Adipose tissue (tissue), 3 donors: ENCODE results near the gene HNRNPA1. TPM values are rescaled to one million over a fixed set of nuclear protein-coding genes. Genes with fewer than 3 reads are reported as not detected.
"Not testable (repeated sequence)": the region's sequence is repeated elsewhere in the genome, so short reads cannot be mapped to it uniquely, and the experiment has no call there.

ENCODE experiments used
- H3K27ac ChIP-seq: one replicate; pipeline ENCODE4 v1.5.1; 2013; ENCODE audit warnings: low read depth, low read length
- WGBS, 3 donors: extraction: QIAGEN DNeasy Blood & Tissue Kit; methylation state at CpG; one replicate each; pipeline ENCODE4 v1.1.7; 2013; 5-methylcytosine and 5-hydroxymethylcytosine counted together
- polyA plus RNA-seq, 3 donors: library from polyadenylated mRNA; stranded (reverse); fragments of 200-250 nt; gene quantifications; one replicate each; pipeline ENCODE4 v1.2.3, GENCODE V29; 2013
- donor health status: healthy with polysubstance abuse.
- donor health status: Bipolar disorder and iron deficiency.
- donor health status: healthy.

HNRNPA1 gene
- polyA plus RNA-seq, 3 donors: 617 to 1,512 (median 1,057) TPM

DNA sequence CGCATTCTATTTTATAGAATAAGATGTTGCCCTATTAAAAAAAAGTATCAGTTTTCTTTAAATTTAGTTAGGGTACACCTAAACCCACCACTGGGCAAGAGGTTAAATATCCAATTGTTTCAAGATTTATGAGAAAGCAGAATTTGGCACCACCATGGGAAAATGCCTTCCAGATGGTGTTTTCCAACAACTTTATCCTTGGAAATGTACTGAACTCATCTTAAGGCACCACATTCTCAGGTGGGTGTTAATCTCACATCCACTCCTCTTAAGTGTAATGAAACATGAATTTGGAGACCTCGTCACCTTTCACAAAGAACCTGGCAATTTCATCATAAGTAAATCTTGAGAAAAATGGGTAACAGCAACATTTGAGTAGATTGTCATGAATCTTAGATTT lies 13.7 kb upstream of the HNRNPA1 start:
- no peak overlapping the region for H3K27ac ChIP-seq
- WGBS, 3 donors: 97 to 100% (median 100%) methylated on average over 2 of the region's 2 CpGs

DNA sequence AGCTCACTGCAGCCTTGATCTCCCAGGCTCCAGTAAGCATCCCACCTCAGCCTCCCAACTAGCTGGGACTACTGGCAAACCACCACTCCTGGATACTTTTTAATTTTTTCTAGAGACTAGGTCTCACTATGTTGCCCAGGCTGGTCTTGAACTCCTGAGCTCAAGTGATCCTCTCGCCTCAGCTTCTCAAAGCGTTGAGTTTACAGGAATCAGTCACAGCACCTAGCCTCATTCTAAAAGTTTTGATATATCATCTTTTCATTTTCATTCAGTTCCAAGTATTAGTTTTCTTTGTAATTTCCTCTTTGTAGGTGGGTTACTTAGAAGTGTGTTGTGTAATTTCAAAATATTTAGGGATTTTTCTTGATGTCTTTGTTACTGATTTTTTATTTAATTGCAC lies 10.2 kb upstream of the HNRNPA1 start:
- WGBS, 3 donors: 89 to 96% (median 95%) methylated on average over 2 of the region's 2 CpGs
- H3K27ac ChIP-seq: no peak overlapping the region

DNA sequence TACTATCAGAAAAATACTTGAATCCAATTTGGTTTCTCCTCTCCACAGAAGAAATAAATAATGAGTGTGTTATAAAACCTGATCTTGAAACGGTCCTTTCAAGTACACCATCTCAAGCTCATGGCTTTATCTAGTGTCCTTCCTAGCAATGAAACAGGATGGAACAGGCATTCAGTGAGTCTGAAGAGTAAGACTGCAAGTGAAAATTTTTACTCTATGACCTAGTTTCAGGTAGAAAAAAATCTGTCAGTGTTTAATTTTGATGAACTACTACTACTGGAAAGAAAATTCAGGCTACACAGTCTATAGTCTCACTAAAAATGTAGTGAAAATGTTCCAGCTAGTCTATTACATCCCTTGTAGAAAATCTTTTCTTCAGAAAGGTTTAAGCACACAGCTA lies 8.3 kb upstream of the HNRNPA1 start:
- 73 to 79% (median 76%) methylated on average over 1 of the region's 1 CpG for WGBS, 3 donors

DNA sequence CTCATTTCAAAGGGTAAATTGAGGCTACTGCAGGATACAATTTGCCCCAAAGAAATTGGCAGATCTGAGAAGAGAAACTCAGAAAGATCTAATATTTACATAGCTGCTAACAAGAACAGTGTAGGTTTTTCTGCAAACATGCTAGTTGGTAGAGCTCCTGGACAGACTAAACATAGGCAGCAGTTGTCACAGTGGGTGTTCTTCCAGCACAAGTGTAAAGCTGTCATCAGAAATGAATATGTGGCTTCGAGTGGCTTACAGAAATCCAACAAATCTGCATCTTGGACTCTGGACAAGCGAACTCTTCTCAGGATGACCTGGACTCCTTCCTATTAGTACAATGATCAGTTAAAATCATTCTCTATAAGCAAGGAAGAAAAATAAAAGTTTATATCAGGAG lies 6.5 kb upstream of the HNRNPA1 start:
- WGBS, 3 donors: 47 to 88% (median 86%) methylated on average over 2 of the region's 2 CpGs
- no peak overlapping the region for H3K27ac ChIP-seq

More for the DNA sequence above, 8.3 kb upstream of the HNRNPA1 start:
- no peak overlapping the region for H3K27ac ChIP-seq

DNA sequence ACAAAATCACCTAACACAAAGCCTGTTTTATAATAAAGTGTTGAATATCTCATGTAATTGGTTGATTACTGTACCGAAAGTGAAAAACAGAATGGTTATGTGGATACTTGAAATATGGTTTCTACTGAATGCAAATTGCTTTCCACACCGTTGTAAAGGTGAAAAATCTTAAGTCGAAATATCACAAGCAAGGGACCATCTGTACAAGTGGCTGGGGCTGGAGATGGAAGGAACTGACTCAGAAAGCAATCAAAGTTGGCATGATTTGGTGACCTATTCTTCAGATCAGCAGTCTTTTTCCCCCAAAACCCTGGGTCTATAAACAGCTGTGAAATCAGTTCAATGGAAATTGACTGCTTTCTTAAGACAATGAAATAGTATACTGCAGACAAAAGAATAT lies 4.2 kb upstream of the HNRNPA1 start:
- no peak overlapping the region for H3K27ac ChIP-seq
- 89 to 92% (median 90%) methylated on average over 3 of the region's 3 CpGs for WGBS, 3 donors

DNA sequence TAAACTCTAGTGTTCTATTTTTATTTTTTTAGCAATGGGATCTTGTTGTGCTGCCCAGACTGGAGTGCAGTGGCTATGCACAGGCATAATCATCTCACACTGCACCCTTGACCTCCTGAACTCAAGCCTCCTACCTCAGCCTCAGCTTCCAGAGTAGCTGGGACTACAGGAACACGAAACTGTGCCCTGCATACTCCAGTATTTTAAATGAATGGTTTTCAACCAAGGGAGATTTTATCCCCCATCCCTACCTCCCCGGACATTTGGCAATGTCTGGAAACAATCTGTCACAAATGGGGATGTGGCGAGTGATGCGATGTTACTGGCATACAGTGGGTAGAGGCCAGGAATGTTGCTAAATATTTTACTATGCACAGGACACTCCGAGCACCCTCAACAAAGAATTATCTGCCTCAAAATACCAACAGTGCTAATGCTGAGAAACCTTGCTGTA lies 2.7 kb upstream of the HNRNPA1 start:
- no peak overlapping the region for H3K27ac ChIP-seq
- WGBS, 3 donors: 27 to 53% (median 42%) methylated on average over 5 of the region's 5 CpGs

DNA sequence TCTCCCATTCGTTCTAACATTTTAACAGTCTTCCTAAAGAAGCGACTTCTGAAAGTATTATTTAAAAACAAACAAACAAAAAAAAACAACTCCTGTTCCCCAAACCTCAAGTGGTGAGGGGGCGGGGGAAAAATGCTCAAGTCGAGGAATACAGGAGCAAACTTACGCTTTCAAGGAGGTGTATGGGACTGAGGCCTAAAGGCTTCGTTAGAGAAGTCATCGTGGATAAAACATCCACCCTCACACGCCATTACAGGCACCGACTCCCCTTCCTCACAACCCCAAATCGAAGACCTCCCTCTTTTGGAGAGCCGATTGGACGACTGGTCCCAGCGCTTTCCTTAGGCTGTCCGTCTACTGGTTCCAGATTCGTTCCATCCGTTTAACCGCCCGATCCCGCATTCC lies 1.3 kb upstream of the HNRNPA1 start:
- peak overlapping the region; percentile 70 for H3K27ac ChIP-seq
- 0 to 1% (median 1%) methylated on average over 19 of the region's 19 CpGs for WGBS, 3 donors

DNA sequence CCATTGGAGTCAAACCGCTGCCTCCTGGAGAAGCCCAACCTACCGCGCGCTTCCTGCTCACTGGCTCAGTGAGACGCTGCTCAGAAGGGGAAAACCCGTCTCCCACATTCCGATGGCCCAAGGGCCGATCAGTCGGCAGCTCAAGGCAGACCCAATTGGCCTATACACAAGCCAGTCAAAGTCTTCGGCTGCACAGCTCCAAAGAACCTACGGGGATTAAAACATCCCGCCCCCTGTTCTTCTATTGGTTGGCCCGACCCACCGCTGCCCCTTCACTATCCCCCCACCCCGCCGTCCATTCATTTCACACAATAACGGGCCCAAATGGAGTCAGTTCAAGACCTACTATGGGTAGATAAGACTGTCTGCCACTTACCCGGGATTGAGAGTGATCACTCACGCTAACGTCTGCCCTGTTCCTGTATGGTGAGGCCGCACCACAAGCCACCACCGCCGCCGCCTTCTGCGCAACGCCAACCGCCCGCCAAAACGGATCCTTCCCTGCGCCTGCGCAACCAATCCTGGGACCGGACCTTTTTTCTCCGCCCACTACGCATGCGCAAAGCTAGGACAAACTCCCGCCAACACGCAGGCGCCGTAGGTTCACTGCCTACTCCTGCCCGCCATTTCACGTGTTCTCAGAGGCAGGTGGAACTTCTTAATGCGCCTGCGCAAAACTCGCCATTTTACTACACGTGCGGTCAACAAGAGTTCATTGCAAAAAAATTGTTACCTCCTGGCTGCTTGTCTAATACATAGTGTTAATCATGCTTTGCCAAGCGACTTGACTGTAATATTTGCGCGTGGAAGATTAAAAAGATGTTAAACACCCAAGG lies 676 bp upstream of the HNRNPA1 start, which contains the start of gene CBX5:
TSS of gene CBX5 (minus strand) at position 491 of the 836 bp plus-strand sequence. CDS start 22,472 bp downstream, outside the sequence.
- 0% methylated on average over 49 of the region's 49 CpGs for WGBS, 3 donors
- peak within 1 kb of the TSS; percentile 97 for H3K27ac ChIP-seq

DNA sequence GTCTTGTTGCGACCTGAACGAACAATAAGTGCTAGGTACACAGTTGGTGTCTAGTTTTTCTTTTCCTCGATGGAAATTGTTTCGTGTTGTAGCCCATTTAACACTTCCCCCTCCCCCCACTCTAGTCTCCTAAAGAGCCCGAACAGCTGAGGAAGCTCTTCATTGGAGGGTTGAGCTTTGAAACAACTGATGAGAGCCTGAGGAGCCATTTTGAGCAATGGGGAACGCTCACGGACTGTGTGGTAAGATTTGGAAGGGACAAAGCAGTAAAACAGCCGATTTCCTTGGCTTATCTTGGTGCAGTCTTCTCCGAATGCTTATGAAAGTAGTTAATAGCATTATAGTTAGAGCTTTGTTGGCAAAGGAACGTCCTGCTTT lies 724 bp downstream of the HNRNPA1 start:
- WGBS, 3 donors: 0 to 1% (median 0%) methylated on average over 10 of the region's 10 CpGs
- H3K27ac ChIP-seq: peak overlapping the region; percentile 97

DNA sequence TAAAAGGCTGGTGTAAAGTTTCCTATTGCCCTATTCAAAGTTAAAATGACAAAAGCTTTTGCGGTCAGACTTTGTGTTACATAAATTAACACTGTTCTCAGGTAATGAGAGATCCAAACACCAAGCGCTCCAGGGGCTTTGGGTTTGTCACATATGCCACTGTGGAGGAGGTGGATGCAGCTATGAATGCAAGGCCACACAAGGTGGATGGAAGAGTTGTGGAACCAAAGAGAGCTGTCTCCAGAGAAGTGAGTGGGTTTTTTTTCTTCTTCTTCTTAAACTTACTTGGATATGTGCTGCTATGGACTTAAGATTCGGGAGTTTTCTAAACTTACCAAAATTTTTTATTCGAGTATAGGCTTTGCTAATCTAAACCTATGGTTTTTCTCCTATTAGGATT lies 1.2 kb downstream of the HNRNPA1 start:
- WGBS, 3 donors: 3 to 16% (median 15%) methylated on average over 4 of the region's 4 CpGs
- not testable (repeated sequence) for H3K27ac ChIP-seq

DNA sequence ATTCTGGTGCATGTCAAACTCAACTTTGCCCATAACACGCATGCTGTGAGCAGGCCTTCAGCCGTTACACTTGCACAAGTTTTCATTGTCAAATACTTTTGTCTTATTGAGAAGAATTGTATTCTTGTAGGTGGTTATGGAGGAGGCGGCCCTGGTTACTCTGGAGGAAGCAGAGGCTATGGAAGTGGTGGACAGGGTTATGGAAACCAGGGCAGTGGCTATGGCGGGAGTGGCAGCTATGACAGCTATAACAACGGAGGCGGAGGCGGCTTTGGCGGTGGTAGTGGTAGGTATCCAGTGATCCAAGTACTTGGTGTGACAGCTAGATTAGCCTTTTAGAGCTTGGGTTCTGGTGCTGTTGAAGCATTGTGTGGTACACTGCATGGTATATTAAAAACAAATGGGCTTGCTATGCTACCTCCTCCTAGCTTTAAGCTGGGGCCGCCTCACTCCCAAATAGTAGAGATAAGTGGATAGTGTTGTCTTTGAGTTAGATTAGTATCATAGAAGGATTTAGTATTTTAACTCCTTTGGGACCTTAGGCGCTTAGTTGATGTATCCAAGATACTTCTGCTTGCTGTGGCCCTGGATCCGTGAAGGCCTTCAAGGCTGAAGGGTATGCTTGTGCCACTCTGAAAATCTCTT lies 2.5 kb downstream of the HNRNPA1 start:
- WGBS, 3 donors: 16 to 40% (median 32%) methylated on average over 11 of the region's 11 CpGs
- H3K27ac ChIP-seq: no peak overlapping the region

DNA sequence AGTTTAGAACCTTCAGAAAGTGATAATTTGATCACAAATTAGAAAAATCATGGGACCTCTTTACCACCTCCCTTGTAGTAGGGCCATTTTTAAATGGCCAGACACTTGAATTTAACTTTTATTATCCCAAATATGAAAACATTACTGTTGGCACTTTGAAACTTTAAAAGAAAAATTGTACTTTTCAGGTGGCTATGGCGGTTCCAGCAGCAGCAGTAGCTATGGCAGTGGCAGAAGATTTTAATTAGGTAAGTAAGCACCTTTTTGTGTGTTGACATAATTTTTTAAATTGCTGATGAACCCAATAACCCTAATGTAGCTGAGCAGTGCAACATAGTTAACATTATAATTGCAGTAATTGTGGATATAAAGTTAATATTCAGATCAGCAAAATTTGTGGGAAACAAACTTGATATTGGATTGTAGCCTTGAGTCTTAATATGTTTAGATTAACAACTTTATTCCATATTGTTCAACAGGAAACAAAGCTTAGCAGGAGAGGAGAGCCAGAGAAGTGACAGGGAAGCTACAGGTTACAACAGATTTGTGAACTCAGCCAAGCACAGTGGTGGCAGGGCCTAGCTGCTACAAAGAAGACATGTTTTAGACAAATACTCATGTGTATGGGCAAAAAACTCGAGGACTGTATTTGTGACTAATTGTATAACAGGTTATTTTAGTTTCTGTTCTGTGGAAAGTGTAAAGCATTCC lies 3.7 kb downstream of the HNRNPA1 start:
- WGBS, 3 donors: 38 to 54% (median 54%) methylated on average over 1 of the region's 2 CpGs
- not testable (repeated sequence) for H3K27ac ChIP-seq

DNA sequence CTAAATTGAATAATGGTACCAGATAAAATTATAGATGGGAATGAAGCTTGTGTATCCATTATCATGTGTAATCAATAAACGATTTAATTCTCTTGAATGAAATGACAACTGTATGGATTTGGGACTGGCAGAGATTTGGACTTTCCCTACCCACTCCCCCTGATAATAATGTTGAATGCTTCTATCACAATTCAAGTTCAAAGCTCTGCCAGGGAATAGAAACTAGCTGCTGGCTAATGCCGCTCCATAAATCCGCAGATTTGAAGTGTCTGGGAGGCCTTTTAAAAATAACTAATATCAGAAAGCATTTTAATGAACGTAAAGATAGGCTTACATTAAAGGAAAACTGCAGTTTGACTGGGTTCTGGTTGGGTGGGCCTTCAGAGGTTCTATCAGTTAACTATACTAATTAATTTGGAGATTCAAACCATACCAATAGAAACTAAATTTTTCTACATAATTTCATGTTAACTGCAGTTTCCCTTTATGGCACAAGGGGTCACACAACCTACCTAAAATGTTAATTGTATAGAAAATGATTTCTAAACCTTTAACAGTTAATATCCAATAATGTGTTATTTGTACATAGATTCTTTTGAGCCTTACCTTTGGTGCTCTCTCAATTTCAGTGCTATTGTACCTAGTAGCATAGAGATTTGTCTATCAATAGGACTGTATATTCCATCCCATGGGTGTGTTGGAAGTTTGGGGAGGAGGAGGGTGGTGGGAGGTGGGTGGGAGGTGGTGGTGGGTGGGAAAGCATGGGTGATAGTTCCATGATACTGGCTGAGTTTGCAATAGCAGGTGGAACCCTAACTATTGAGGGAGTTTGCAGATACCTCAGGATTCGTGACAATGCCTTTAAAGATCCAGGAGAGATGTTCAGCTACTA lies 4.9 kb downstream of the HNRNPA1 start:
- no peak overlapping the region for H3K27ac ChIP-seq
- WGBS, 3 donors: 52 to 60% (median 56%) methylated on average over 5 of the region's 5 CpGs

DNA sequence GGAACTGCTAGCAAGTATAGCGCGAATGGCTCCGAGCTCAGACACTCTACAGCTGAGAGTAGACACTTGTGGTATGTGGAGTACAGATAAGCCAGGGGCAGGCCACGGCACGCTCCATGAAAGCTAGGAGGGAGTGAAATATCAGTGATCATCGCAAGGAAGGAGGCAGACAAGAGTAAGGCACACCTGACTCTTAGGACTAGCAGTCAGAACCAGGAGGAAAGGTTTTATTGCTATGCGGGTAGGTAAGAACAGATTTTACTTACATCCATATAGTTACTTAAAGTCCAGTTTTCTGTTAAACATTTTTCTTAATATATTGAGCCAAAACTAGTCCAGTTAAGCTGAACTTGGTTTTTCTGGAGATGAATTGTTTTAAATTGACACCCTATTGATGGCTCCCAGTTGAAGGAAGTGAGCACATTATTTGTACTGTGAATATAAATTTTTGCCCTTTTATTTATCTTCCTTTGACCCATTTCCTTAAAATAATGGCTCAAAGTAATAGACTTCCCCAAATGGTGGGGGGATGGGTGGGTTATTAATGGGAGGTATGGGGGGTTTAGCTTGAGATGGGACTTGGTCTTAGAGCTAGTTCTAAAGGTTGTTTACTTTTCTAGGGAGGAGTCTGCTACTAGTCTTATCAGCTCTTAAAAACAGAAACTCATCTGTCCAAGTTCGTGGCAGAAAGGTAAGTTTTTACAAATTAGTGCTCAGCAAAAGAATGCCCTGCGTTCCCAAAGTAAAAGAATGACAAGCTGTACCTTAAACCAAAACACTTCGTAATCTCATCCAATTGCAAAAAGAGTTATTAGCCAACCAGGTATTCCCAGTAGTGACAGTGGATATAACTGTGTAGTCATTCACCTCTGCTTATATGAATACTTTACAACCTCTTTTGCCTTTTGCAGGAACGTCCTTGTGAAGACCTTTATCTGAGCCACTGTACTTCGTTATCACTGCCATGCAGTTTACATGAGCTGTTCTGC lies 5.8 kb downstream of the HNRNPA1 start:
- no peak overlapping the region for H3K27ac ChIP-seq
- 43 to 60% (median 55%) methylated on average over 12 of the region's 12 CpGs for WGBS, 3 donors

DNA sequence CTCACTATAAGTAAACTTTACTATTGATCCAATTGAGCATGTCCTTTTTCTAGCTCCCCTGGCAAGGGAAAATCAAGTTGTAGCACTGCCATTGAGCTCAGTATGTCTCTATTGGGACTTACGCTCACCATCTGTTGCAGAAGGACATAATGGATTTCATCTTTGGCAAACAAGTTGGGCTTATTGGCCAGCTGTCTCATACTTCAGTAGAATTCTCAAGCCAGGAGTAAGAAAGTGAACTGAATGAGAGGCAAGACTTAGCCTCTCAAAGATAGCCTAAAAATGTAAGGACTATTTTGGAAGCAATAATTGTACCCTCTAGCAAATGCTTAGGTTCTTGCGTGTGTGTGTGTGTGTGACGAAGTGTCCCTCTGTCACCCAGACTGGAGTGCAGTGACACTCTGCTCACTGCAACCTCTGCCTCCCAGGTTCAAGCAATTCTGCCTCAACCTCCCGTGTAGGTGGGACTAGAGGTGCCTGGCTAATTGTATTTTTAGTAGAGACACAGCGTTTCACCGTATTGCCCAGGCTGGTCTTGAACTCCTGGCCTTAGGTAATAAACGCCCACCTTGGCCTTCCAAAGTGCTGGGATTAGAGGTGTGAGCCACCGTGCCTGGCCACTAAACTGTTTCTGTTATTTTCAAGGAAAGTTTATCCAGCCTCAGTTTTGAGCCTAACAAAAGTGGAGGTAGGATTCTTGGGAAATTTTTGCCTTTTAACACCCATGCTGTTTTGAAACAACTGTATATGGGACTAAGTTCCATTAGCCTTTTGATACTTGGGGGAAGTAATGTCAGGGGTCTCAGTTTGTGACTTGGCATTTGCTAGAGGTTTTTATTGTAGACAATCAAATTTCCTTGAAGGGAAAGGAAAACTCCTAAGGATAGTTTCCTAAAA lies 7.0 kb downstream of the HNRNPA1 start:
- H3K27ac ChIP-seq: no peak overlapping the region
- 64 to 70% (median 69%) methylated on average over 8 of the region's 8 CpGs for WGBS, 3 donors
